Activated CD8-positive, alpha-beta memory T cell treated with anti-CD3 and anti-CD28 coated beads, Interleukin-2, amount 50 U/mL, for 24 hours (primary cell): ENCODE data around the gene FRMD4A.

ENCODE experiments used
- DNase-seq: peaks from one replicate; pipeline ENCODE4 v3.0.0-alpha.2; 2020; ENCODE audit errors: extremely low read depth

The FRMD4A gene

DNA sequence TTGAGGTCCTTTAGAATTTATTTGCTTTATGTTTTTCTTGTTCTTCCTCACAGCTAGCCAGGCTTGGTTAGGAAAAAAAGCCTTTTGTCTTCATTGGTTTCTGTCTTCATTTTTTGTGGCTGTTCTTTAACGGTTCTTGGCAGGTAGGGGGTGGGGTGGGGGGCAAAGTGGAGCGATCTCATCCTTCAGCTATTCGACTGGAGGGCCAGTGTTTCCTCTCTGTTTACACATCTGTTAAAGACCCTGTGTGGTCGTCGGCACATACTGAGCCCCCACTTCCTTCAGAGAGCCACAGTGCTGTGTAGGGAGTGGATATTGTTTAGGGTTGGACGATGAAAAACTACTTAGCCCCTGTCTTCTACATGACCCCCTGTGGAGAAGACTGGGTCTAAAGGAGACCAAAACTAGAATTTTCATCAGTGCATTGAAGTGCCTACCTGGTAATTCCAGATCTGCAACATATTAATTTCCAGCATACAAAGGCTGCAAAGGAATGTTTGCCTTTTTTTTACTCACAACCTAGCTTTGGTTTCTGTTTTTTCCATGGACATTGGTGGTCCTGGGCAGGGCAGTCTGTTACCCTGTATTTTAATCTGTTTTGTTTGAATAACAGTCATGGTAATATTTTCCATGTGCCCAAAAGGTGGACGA lies 714.9 kb downstream of the FRMD4A start:
- no peak for DNase-seq

DNA sequence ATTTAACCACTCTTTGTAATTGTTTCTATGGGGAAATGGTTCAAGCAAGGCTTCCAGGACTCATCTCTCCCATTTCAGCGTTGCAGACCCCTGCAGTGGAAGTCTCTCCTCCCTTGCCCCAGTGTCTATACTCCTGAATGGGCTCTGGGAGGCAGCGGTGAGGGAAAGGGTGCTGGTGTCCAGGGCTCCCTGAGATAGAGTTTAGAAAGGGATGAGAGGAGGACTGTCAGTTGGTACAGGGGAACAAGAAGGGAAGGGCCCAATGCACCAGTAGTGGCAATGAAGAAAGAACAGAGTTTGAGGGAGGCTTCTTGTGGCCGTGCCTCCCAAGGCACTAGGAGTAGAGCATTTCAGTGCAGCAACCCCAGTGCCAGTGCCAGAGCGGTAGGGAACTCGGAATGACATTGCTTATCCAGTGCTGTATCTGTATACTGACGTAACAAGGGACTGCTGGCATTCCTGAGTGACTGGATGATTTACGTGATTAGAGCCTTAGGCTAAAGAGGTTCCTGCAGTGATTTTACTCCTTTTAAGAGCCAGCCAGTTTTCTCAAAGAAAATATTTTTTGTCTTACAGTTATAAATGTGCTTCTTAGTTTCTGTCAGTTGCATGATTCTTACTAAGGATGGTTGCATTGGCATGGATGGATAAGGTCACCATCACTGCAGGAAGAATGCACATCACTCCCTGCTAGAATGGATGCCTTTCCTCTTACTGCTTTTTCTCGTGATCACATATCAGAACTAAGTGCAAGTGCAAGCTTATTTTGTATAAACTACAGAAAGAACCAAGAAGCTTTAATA lies 716.0 kb downstream of the FRMD4A start:
- DNase-seq, result no peak

GRCh38 chr10:13613519-13613918 lies 717.2 kb downstream of the FRMD4A start:
- DNase-seq, result no peak

- DNase-seq, result no peak
Observed at GRCh38 chr10:13612654-13613373, 717.9 kb downstream of the FRMD4A start.

DNA sequence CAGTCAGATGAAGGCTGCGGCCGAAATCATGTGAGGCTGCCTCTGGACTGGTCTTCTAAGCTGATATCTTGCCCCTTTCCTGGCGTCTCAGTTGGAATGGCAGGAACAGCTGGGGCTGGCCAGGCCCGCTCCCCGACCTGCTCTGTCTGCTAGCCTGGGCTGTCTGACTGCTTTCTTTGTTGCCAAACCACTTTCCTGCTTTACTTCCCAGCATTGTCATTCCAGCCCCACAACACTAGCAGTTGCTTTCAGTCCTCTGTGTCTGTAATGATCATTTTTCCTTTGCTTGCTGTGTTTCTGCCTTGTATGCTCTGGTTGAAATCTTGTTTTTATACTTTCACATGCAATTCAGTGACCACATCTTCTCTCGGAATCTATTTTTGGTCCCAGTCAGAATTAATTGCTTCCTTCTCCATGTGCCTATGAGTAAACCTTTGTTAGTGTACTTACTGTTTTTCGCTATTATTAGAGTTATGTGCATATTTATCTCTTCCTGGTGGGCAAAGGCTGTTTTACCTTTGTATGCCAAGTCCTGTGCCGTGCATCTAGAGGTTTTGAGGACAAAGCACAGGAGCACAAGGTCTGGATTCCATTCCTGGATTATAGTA lies 722.4 kb downstream of the FRMD4A start:
- no peak for DNase-seq

- no peak for DNase-seq
Observed at GRCh38 chr10:13604357-13605040, 726.2 kb downstream of the FRMD4A start.

DNA sequence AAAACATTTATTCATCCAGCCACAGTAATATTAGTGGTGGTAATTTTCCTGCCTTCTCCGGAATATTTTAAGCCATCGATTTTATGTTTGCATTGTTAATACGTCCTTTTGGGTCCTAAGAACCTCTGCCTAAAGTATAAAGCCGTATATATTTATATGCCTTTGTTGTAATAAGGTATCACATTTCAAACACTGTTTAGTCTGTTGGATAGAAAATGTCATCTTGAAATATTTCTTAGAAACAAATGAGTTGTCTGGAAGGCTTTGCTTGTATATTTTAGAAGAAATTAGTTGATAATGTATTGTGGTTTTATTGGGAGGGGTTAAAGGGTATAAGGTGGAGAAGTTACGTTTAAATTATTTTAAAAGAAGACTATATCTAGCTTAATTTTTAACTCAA lies 732.8 kb downstream of the FRMD4A start:
- no peak for DNase-seq

- DNase-seq, result no peak
Observed at GRCh38 chr10:13594641-13595040, 736.1 kb downstream of the FRMD4A start.
